HG03558 (cell line): ENCODE results near the gene SET.

Experiments used
- ATAC-seq: cut with Tn5 transposase; IDR thresholded peaks from one replicate; pipeline ENCODE4 v1.9.1; 2021; ENCODE audit warnings: moderate number of reproducible peaks; ENCODE audit not compliant: unreplicated experiment; ENCODE audit errors: extremely low read depth

The SET gene

DNA sequence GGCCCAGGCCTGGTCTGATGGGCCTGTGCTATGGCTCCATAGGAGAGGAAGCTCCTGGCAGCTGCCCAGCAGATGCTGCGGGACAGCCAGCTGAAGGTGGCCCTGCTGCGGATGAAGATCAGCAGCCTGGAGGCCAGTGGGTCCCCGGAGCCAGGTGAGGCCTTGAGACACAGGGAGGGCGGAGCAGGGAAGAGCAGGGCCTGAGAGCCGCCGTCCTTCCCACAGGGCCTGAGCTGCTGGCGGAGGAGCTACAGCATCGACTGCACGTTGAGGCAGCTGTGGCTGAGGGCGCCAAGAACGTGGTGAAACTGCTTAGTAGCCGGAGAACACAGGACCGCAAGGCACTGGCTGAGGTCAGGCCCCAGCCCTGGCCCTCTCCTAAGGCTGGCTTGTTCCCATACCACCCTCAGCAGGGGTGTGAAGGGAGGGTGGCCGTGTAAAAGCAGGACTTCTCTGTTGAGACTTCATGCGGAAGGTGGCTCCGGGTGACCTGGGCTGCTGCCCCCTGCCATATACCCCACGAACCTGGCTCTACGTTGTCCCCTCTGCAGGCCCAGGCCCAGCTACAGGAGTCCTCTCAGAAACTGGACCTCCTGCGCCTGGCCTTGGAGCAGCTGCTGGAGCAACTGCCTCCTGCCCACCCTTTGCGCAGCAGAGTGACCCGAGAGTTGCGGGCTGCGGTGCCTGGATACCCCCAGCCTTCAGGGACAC lies 17.8 kb downstream of the SET start:
- ATAC-seq, result no peak

DNA sequence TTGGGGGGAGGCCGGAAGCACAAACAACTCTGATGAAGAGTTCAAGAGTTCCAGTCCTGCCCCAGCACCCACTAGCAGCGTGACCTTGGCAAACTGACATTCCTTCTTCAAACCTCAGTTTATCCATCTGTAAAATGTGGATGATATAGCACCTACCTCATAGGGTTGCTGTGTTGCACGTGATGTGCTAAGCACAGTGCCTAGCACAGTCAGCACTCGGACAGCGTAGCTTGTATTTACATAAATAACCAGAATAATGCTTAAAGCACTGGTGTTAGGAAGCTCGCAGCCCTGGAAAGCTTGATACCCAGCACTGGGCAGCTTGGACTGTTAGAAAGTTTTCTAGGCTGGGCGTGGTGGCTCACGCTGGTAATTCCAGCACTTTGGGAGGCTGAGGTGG lies 18.4 kb downstream of the SET start:
- ATAC-seq, result no peak

DNA sequence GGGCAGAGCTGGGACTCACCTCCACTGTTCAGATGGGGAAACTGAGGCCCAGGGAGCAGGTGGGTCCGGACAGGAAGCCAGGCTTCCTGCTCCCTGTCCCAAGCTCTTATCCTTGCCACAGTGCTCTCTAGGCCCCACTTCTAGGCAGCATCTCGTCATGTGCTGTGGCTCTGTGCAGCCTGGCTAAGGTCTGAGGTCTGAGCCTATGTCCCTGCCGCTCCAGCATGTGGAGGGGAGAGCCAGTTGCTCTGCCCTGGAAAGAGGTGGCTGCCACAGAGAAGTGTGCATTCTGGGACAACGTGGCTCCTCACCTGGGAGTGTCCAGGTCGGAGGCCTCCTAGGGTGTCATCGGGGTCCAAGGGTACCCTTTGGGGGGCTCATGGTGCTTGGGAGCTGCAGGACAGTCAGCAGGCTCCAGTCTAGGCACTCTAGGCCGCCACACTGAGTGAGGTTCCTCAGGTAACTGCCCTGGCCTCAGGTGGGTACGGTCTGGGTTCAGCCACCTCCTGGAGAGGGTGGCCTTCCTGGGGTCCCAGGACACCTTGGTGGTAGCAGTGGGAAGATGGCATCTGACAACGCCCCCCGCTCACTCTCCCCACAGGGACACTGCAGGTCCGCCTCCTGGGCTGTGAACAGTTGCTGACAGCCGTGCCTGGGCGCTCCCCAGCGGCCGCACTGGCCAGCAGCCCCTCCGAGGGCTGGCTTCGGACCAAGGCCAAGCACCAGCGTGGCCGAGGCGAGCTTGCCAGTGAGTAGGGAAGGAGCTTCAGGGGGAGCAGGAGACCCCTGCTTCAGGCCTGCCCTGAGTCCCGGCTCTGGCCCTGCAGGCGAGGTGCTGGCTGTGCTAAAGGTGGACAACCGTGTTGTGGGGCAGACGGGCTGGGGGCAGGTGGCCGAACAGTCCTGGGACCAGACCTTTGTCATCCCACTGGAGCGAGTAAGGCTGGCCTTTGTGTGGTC lies 23.7 kb downstream of the SET start:
- no peak for ATAC-seq

DNA sequence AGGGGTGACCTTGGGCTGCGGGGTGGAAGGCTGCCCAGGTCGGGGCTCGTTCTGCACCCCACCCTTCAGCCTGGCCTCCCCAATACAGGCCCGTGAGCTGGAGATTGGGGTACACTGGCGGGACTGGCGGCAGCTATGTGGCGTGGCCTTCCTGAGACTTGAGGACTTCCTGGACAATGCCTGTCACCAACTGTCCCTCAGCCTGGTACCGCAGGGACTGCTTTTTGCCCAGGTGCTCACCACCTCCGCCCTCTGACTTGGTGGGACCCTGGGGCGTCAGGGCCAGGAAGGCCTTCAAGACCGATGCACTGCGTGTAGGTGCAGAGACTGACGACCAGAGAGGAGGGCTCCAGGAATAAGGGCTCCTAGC lies 24.4 kb downstream of the SET start:
- ATAC-seq, result no peak

DNA sequence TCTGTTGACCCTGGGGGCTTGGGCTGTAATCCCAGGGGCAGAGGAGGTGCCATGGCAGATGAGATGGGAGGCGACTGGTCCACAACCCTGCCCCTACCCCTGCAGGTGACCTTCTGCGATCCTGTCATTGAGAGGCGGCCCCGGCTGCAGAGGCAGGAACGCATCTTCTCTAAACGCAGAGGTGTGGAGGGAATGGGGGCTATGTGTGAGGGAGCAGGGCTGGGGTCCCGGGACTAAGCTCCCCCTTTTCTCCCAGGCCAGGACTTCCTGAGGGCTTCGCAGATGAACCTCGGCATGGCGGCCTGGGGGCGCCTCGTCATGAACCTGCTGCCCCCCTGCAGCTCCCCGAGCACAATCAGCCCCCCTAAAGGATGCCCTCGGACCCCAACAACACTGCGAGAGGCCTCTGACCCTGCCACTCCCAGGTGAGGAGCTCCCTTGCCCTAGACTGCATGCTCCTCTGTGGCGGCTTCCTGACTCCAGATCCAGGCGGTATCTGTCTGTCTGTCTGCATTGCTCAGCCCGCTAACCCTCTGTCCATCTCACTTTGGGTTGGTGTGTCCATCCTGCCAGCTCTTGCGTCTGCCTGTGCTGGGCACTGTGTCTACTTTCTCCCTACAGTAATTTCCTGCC lies 25.0 kb downstream of the SET start:
- no peak for ATAC-seq

DNA sequence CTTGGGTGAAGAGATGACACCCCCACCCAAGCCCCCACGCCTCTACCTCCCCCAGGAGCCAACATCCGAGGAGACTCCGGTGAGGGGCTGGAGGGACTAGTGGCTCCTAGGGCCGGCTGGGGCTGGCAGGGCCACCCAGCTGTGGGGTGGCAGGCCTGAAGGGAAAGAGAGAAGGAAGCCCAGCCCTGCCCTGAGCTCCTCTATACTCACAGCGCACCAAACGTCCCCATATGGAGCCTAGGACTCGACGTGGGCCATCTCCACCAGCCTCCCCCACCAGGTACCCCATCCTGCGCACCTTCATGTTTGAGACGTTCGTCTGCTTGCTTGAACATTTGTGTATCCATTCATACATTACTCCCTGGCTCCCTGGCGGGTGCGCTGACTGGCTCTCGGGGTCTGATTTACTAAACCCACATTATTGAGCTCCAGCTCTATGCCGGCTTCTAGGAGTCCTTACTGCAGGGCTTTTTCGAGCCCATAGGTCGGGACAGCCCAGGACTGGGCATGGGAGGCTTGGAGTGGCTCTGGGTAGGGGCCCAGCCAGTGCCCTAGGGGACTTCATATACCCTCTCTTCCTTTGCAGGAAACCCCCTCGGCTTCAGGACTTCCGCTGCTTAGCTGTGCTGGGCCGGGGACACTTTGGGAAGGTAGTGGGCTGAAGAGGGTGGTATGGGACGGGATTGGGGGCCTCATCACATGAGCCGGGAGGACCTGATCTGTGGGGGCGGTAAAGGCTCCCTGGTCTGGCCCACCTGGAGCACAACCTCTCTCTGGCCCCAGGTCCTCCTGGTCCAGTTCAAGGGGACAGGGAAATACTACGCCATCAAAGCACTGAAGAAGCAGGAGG lies 25.8 kb downstream of the SET start:
- ATAC-seq, result no peak

DNA sequence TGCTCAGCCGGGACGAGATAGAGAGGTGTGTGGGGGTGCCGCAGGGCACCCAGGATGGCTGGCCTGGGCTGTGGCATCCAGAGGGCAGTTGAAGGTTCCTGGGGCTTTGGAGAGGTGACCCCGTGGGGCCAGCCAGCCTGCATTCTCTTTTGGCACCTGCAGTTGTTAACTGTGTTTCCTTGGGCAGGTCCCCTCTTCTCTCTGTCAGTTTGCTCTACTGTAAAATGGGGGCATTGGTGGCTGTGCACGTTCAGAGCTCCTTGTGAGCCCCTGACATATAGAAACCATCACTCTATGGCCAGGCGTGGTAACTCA lies 26.4 kb downstream of the SET start:
- no peak for ATAC-seq

DNA sequence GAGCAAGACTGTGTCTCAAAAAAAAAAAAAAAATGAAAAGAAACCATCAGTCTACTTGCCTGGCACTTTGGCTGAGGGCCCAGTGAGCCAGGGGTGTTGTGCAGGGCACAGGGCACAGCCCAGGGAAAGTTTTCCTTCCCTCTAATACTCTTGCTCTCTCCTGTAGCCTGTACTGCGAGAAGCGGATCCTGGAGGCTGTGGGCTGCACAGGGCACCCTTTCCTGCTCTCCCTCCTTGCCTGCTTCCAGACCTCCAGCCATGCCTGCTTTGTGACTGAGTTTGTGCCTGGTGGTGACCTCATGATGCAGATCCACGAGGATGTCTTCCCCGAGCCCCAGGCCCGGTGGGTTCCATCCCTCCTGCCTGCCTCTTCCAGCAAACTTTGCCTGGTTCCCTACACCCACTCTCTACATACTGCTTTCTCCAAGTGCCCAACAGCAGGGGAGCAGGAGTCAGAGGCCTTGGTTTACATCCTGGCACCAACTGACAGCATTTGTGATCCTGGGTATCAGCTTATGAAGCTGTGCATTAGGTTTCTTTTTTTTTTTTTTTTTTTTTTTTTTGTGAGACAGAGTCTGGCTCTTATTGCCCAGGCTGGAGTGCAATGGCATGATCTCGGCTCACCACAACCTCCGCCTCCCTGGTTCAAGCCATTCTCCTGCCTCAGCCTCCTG lies 27.7 kb downstream of the SET start:
- ATAC-seq, result no peak

DNA sequence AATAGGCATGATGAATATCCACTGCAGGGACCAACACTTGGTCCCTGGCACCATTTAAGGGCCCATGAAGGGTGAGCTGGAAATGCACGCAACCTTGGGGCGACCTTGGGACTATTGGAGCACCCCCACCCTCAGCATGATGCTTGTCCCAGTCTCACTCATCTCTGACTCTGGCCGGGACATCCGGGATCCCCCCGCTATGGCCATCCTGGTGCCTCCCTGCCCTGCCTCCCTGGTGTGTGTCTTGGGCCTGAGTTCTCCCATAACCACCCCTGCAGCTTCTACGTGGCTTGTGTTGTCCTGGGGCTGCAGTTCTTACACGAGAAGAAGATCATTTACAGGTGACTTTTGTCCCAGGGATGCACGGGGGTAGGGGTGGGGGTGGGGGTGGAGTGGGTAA lies 29.0 kb downstream of the SET start:
- no peak for ATAC-seq

DNA sequence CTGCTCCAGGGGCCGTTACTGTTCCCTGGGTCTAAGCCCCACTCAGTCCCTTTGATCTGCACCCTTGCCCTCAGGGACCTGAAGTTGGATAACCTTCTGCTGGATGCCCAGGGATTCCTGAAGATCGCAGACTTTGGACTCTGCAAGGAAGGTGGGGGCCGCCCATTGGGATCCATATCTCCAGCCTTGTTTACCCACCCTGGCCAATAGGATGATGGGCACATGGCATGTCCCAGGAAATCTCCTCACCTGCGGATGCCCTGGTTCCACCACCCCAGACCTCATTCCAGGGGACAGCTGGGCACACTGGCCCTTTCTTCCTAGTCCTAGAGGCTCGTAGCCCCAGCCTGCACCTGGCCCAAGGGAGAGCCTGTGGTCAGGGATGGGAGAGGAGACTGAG lies 29.5 kb downstream of the SET start:
- no peak for ATAC-seq

DNA sequence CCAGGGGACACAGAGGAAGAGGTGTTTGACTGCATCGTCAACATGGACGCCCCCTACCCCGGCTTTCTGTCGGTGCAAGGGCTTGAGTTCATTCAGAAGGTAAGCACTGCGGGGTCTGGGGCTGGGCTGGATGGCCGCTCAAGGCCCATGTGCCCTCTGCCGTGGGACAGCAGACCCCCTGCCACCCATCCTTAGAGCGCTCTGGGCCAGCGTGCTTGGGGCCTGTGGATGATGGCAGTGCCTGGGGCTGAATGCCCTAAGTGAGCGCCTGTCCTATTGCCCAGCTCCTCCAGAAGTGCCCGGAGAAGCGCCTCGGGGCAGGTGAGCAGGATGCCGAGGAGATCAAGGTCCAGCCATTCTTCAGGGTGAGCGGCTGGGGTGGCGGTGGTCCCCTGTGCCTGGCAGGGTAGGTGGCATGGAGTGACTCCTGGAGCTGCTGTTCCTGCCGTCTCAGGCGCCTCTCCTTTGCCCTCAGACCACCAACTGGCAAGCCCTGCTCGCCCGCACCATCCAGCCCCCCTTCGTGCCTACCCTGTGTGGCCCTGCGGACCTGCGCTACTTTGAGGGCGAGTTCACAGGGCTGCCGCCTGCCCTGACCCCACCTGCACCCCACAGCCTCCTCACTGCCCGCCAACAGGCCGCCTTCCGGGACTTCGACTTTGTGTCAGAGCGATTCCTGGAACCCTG lies 31.0 kb downstream of the SET start:
- no peak for ATAC-seq

DNA sequence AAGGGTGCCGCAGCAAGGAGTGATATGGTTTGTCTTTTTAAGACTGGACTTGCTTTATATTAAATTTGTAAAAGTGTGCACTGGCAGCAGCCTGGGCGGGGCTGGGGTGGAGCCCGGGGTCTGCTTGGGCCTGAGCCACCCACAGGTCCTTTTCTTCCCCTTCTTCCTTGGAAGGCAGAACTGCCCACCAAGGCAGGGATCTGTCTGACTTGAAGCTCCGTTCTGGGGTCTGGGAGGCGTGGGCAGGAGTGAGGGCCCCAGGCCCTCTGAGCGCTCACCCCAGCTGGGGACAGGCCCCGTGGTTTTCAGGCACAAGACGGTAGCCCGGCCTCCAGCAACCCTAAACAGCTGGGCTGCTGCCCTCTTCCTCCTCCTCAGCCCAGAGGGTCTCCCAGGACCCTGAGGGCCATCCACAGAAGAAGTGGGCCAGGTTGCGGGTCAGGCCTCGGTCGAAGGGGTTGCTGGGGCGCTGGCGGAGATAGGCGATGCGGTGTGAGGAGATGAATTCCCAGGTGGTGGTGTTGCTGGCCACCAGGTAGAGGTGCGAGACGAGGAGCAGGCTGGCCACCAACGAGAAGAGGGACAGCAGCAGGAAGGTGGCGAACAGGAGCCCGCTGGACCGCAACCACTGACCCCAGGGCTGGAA lies 31.9 kb downstream of the SET start:
- ATAC-seq, result no peak

DNA sequence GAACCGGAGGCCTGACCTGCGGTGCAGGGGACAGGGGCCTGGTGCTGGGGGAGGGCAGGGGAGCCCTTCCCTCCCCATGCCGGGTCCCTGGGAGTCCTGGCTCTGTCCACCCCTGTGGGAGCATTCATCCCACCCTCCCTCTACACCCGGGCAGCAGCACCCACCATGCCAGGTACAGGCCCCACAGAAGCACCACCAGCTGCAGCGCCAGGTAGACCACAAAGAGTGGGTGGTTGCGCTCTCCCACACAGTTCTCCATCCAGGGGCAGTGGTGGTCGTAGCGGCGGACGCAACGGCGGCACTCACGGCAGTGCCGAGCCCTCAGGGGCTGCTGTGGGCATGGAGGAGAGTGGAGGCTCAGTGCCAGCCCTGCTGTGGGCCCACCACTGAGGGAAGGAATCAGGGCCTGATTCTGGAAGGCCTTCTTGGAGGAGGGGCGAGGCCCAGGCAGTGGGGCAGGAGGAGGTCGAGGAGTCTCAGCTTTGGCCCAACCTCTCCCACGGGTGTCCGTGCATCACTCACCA lies 32.5 kb downstream of the SET start:
- no peak for ATAC-seq

DNA sequence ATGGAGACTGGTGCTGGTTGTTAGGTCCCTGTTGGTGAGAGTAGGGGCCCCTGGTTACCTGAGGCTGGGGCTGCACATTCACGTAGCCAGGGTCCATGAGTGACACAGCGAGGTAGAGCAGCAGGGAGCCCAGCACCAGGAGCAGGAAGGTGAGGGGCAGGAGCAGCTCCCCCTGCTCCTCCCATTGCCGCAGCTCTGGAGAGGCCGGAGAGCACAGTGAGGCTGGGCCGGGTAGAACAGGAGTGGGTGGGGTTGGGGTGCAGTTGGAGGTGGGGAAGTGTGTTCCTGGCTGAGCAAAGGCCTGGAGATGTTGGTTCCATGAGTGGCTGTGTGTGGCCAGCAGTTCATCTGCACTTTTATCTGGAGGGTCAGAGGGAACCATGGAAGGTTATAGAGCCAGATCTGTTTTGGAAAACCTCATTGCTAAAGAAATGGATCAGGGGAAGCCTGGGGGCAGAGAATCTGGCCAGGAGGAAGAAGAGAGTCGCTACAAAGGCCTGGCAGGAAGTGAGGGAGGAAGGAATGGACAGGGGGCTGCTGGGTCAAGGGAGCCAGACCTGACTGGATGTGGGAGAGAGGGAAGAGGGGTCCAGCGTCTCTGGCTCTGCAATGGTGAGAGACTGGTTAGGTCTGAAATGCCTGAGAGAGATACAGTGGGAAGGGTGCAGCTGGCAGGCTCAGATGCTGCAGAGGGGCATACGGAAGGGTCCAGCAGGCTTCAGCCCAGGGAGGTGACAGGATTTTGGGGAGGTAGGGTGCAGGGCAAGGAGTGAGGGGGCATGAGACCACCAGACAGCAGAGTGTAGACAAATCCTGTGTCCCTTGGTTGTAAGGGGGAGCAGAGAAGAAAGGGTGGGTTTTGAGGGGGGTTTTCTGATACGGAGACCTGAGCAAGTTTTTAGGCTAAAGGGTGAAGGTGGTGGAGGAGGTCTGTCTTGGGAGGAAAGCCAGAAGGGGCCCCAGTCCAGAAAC lies 33.6 kb downstream of the SET start:
- no peak for ATAC-seq

DNA sequence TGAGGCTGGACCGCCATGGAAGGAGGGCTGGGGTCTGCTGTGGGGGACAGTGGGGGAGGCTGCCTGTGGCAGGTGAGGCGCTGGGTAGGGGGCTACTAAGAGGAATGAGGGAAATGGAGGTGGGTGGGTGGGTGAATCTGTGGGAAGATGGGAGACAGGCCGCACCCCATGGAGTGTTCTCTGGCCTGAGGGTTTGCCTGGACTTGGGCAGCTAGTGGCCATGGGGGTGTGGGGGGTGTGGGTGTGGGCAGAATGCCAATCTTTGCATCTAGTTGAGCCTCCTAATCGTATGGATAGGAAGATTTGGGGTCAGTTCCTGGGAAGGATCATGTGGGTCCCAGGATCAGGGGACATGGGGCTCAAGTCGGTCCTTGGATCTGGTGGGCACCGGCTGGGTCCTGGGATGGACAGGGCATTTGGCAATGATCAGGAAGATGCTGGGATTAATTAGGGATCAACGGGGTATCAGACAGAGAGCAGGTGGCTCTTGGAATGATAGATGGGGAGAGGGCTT lies 34.4 kb downstream of the SET start:
- ATAC-seq, result no peak

DNA sequence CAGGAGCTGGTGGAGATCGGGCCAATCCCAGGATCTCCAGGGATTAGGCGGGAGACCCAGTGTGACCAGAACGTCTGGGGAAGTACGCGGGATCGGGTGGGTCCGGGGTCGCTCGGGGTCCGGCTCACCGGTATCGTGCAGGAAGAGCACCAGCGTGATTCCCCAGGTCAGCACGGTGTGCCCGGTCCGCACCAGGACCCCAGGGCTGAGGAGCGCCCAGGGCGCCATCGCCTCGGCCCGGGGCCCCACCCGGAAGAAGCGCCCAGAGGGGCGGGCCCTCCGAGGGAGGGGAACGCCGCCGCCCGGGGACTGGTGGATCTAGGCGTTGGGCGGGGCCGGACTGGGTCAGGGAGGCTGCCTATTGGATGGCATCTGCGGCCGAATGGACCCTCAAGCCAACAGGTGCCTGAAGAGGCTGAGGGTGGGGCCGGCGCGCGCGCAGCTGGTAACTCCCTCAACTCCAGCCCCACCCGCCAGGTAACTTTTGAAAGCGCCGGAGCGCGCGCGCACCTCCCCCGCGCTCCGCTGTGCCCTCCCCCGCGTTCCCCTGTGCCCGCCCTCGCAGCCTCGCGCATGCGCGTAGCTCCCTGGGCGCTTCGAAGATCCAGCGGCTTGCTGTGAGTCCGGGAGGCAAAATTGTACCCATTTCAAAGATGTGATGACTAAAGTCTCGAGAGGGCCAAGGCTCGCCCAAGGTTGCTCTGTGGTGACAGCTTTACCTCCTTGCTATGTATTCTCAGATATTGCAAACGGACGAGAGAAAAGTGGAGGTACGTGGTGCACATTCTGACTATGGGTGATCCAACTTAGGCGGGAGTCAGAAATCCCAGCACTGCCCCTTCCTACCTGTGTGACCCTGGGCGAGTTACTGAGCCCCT lies 35.1 kb downstream of the SET start, which contains the start of gene ZDHHC12:
Gene ZDHHC12, minus strand, starts transcription at position 262 of the 878 bp plus-strand sequence. Its CDS starts 34 bp downstream, at position 228.
- ATAC-seq, result peak; percentile 84
